AG09319 (cell line): ENCODE results near the gene APAF1.

Source experiments
- DNase-seq: peaks from one replicate; pipeline ENCODE4 v3.0.0-alpha.2; 2010; ENCODE audit warnings: low read depth; ENCODE audit errors: extremely low read depth
- TF ChIP-seq, protein P1 (sequence below): IDR thresholded peaks from 2 replicates; pipeline ENCODE4 v1.5.1; 2011; ENCODE audit warnings: low read depth, mild to moderate bottlenecking, inconsistent platforms, low read length, moderate library complexity

Gene APAF1

DNA sequence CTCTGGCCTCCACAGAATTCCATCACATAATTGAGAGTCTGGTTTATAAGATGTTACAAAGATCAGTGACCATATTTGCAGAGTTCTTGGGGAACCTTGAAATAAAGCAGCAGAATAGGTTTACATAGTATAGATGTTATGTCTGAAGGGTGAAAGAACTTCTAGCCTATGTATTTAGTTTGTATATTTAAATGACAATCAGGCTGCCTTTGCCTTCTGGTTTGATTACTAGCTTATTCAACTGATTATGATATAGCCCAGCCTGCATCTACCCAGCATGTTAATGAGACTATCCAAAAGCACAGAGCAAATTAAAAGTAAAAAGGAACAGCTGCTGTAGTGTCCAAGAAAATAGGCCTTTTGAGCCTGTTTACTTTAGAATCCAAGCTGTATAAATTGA is 85.3 kb downstream of the APAF1 start:
- TF ChIP-seq, protein P1, sequence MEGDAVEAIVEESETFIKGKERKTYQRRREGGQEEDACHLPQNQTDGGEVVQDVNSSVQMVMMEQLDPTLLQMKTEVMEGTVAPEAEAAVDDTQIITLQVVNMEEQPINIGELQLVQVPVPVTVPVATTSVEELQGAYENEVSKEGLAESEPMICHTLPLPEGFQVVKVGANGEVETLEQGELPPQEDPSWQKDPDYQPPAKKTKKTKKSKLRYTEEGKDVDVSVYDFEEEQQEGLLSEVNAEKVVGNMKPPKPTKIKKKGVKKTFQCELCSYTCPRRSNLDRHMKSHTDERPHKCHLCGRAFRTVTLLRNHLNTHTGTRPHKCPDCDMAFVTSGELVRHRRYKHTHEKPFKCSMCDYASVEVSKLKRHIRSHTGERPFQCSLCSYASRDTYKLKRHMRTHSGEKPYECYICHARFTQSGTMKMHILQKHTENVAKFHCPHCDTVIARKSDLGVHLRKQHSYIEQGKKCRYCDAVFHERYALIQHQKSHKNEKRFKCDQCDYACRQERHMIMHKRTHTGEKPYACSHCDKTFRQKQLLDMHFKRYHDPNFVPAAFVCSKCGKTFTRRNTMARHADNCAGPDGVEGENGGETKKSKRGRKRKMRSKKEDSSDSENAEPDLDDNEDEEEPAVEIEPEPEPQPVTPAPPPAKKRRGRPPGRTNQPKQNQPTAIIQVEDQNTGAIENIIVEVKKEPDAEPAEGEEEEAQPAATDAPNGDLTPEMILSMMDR, result no peak
- DNase-seq, result no peak

DNA sequence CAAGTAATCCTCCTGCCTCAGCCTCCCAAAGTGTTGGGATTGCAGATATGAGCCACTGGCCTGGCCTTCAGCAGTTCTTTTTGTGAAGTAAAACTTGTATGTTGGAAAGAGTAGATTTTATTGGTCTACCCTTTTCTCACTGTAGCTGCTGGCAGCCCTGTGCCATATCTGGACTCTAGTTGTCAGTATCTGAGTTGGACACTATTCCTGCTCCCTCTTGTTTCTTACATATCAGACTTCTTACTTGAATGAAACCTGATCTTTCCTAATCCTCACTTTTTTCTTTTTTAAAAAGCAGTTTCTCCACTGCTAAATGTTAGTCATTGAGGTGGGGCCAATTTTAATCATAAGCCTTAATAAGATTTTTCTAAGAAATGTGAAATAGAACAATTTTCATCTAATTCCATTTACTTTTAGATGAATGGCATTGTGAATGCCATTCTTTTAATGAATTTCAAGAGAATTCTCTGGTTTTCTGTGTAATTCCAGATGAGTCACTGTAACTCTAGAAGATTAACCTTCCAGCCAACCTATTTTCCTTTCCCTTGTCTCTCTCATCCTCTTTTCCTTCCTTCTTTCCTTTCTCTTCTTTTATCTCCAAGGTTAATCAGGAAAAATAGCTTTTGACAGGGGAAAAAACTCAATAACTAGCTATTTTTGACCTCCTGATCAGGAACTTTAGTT is 88.7 kb downstream of the APAF1 start:
- TF ChIP-seq, protein P1, result no peak
- no peak for DNase-seq

DNA sequence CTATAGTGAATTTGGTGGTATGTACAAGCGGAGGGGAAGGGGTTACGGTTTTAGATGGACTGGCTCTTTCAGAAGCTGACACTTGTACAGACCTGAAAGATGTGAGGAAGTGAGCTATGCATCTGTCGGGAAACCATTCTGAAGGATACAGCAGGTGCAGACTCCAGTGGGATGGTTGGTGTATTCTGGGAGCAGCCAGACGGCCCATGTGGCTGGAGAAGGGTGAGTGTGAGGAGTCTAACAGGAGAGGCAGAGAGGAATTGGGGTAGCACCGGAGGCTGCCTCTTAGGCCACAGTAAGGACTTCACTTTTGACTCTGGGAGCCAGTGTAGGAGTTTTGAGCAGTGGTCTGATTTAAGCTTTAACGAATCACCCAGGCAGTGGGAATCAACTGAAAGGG is 90.7 kb downstream of the APAF1 start:
- DNase-seq, result no peak

DNA sequence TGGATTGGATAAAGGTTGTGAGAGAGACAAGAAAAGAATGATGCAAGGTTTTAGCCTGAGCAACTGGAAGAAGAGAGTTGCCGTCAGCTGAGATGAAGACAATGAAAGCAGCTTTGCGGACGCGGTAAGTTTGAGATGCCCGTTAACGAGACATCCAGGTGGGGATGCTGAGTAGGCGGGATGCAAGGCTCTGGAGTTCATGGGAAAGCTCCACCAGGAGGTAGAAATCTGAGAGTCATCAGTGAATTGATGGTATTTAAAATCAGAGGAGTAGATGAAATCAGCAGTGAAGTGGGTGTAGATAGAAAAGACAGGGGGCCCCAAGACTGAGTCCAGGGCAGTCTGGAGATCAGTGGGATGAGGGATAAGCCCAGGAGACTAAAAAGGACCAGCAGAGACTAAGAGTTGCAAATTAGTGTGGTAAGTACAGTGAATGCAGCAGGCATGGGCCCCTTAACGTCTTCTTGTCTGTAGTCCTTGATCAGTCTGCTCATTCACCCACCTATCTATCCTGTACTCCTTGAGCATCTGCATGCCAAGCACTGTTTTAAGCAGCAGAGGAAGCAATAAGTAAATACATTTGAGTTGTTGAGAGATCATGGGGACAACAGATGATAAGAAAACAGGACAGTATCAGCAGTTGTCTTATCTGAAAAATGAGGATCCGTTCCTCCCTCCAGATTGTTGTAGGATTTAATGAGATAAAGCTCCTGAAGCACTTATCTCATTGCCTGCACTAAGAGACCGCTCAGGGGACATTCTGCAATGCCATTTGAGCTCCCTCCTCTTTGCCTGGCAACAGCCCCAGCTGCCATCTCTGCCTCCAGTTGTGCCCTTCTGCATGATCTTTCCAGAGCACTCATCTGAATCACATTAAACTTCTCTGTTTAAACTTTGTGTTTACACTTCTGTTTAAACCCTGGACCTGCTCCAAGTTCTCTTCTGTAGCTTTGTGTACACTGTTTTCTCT is 91.5 kb downstream of the APAF1 start:
- TF ChIP-seq, protein P1, result no peak
- no peak for DNase-seq

More for the DNA sequence above, 90.7 kb downstream of the APAF1 start:
- TF ChIP-seq, protein P1, result no peak

DNA sequence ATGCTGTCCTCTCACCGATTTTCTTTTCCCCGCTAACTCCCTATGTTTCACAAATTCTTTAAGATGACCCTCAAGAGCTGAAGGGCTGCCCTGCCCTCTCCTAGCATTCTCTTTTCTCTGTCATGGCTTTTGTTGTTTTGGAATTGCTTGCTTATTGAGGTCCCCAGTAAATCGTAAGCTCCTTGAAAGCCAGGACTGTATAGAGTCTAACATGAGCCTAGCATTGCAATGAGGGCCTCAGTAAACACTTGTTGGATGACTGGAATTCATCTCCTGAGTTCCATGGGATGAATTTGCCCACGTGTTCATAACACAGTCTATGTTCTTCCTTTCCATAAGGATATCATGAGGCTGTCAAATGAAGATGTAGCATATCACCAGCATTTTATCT is 92.2 kb downstream of the APAF1 start:
- TF ChIP-seq, protein P1, result no peak
- no peak for DNase-seq

DNA sequence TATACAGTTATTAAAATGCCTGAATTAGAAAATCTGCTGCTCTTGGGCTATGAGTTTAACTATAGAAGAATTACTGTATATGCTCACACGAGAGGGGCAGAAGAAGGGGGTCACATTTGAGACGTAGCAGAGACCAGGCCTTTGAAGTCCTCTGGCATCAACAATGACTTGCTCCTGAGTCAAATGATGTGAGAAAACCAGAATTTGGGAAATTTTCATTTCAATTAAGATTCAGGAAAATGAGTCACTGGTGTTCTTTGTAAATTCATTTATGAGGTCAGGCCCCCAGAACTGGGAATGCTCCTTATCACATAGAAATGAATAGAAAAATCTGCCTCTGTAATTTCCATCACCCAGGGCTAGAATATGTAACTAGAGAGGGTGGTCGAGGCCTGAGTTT is 92.9 kb downstream of the APAF1 start:
- DNase-seq, result no peak
- TF ChIP-seq, protein P1, result no peak

DNA sequence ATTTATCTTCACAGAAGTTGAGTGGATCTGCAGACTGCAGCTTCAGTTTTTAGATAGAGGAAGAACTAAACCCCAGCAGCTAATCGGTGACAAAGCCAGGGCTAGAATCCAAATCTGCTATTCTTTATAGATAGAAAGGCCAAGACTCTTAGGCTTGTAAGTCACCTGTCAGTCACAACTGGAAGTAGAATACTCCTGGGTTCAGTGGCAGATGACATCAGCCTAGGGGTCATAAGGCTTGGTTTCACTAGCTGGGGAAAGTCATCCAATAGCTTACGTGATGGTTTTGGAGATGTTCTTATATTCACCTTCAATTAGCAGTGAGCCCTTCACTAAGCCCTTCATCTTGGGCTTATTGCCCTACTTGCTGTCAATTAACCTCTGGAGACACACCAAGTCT is 93.4 kb downstream of the APAF1 start:
- no peak for DNase-seq
- TF ChIP-seq, protein P1, result no peak
